B cell (primary cell): ENCODE data around the gene TUBGCP2. TPM values are rescaled to one million over a fixed set of nuclear protein-coding genes. Genes with fewer than 3 reads are reported as not detected.

Experiments used
- ATAC-seq: fragments of 200-7000 bp; cut with Tn5 transposase; one replicate; pipeline ENCODE4 v1.10.0; 2021; ENCODE audit warnings: low read depth, mild to moderate bottlenecking, moderate number of reproducible peaks, moderate library complexity
- CTCF ChIA-PET: fragments of 350-600 bp; sonication (Branson Sonifier 250); formaldehyde crosslinking; loops from one replicate; lab custom pipeline; 2021; ENCODE audit warnings: antibody characterized with exemption, inconsistent platforms; lab: Charles Lee
- POLR2A ChIA-PET: fragments of 350-600 bp; sonication (Branson Sonifier 250); formaldehyde crosslinking; loops from one replicate; lab custom pipeline; 2021; ENCODE audit warnings: antibody characterized with exemption; lab: Charles Lee
- DNase-seq: peaks from one replicate; pipeline ENCODE4 v3.0.0; 2013
- H2AFZ ChIP-seq: 2 replicates; pipeline ENCODE4 v1.6.1; 2012; ENCODE audit warnings: mild to moderate bottlenecking, low read depth, low read length; ENCODE audit not compliant: insufficient read depth, poor library complexity, severe bottlenecking
- H3K27ac ChIP-seq, 2 donors: 1 replicate in 1 of 2; 2 replicates in 1 of 2; pipeline ENCODE4 v1.5.1; 2012 to 2013; ENCODE audit warnings: low read length in 2 of 2, mild to moderate bottlenecking in 2 of 2, moderate library complexity in 1 of 2
- H3K27me3 ChIP-seq, 4 experiments: fragments of 200-600 bp in 1 of 4; sonication (generic) in 1 of 4; replicated peaks in 1 of 4; 1 replicate in 2 of 4; 2 replicates in 2 of 4; pipeline versions ENCODE4 v1.6.1 to v1.7.0; 2013 to 2016; ENCODE audit warnings: low read length in 3 of 4, mild to moderate bottlenecking in 2 of 4, mixed read lengths in 1 of 4, moderate library complexity in 1 of 4; ENCODE audit not compliant: insufficient read depth in 4 of 4, control insufficient read depth in 3 of 4; ENCODE audit errors: control extremely low read depth in 1 of 4
- H3K36me3 ChIP-seq, 2 experiments: replicated peaks in 1 of 2; 1 replicate in 1 of 2; 2 replicates in 1 of 2; pipeline versions ENCODE4 v1.6.1 to v1.7.1; 2013; ENCODE audit warnings: low read length in 1 of 2; ENCODE audit not compliant: insufficient read depth in 2 of 2, control insufficient read depth in 1 of 2; ENCODE audit errors: control extremely low read depth in 1 of 2, extremely low read depth in 1 of 2
- H3K4me1 ChIP-seq, 2 donors: fragments of 200-600 bp in 1 of 2; sonication (generic) in 1 of 2; 1 replicate in 1 of 2; 2 replicates in 1 of 2; pipeline versions ENCODE4 v1.5.1 to v1.6.1; 2013 to 2017; ENCODE audit warnings: low read length in 2 of 2; ENCODE audit not compliant: control insufficient read depth in 2 of 2, insufficient read depth in 2 of 2
- H3K4me2 ChIP-seq: replicated peaks from 2 replicates; pipeline ENCODE3; 2012; ENCODE audit warnings: mild to moderate bottlenecking, low read depth, low read length; ENCODE audit not compliant: poor library complexity, severe bottlenecking
- H3K4me3 ChIP-seq, 5 experiments: fragments of 200-600 bp in 1 of 5; sonication (generic) in 1 of 5; 1 replicate in 3 of 5; 2 replicates in 2 of 5; pipeline versions ENCODE4 v1.5.1 to v1.7.0; 2011 to 2016; ENCODE audit warnings: low read length in 4 of 5, mild to moderate bottlenecking in 4 of 5, low read depth in 2 of 5, control low read depth in 1 of 5, moderate library complexity in 1 of 5; ENCODE audit not compliant: insufficient read depth in 1 of 5; ENCODE audit errors: control extremely low read depth in 1 of 5, extremely low read depth in 1 of 5
- H3K79me2 ChIP-seq: fragments of 200-600 bp; sonication (generic); one replicate; pipeline ENCODE4 v1.6.0; 2016; ENCODE audit warnings: low read length; ENCODE audit not compliant: control insufficient read depth, insufficient read depth
- H3K9ac ChIP-seq: fragments of 200-600 bp; sonication (generic); 2 replicates; pipeline ENCODE4 v1.6.1; 2017; ENCODE audit warnings: mild to moderate bottlenecking, low read length, moderate library complexity
- H3K9me3 ChIP-seq, 3 donors: one replicate each; pipeline versions ENCODE4 v1.6.1 to v1.7.1; 2013; ENCODE audit warnings: low read length in 2 of 3; ENCODE audit not compliant: control insufficient read depth in 2 of 3, insufficient read depth in 1 of 3; ENCODE audit errors: control extremely low read depth in 1 of 3
- H4K20me1 ChIP-seq: 2 replicates; pipeline ENCODE4 v1.6.0; 2012; ENCODE audit warnings: mild to moderate bottlenecking, low read length; ENCODE audit not compliant: insufficient read depth, control insufficient read depth, poor library complexity, severe bottlenecking
- H3K27ac Mint-ChIP-seq: one replicate; pipeline ENCODE4 v1.8.0; 2021; ENCODE audit warnings: mixed read lengths
- H3K27me3 Mint-ChIP-seq: one replicate; pipeline ENCODE4 v1.8.0; 2021; ENCODE audit warnings: mixed read lengths
- H3K4me1 Mint-ChIP-seq: one replicate; pipeline ENCODE4 v1.8.0; 2021; ENCODE audit warnings: mixed read lengths
- H3K4me3 Mint-ChIP-seq: one replicate; pipeline ENCODE4 v1.8.0; 2021; ENCODE audit warnings: mixed read lengths
- H3K9me3 Mint-ChIP-seq: one replicate; pipeline ENCODE4 v1.8.0; 2022; ENCODE audit warnings: mixed read lengths; ENCODE audit not compliant: insufficient read depth
- EZH2 ChIP-seq: IDR thresholded peaks from 2 replicates; pipeline ENCODE4 v1.6.1; 2012; ENCODE audit warnings: borderline replicate concordance, low read depth, mild to moderate bottlenecking, moderate library complexity, low read length; ENCODE audit not compliant: insufficient read depth, poor library complexity, severe bottlenecking
- WGBS: methylation state at CpG from one replicate; pipeline ENCODE4 v1.1.5; 2013; ENCODE audit warnings: missing lambda C conversion rate; ENCODE audit not compliant: insufficient coverage; 5-methylcytosine and 5-hydroxymethylcytosine counted together
- intact Hi-C: fragments of 100-400 bp; cut with micrococcal nuclease; formaldehyde crosslinking; loops from one replicate; pipeline ENCODE4 v1.10.0; 2022
- polyA plus RNA-seq: library from polyadenylated mRNA; depleted of rRNA; stranded (reverse); fragments of >200 nt; gene quantifications from 2 replicates; pipeline ENCODE4 v1.2.3, GENCODE V29; 2012
- total RNA-seq, 2 donors: library from RNA; stranded (reverse); fragments of 120-200 nt in 1 of 2; gene quantifications; 1 replicate in 1 of 2; 2 replicates in 1 of 2; pipeline versions ENCODE4 v1.2.3 to v1.2.4, GENCODE V29; 2013 to 2022
- TF ChIP-seq, protein P1 (sequence below): fragments of 200-600 bp; IDR thresholded peaks from one replicate; pipeline ENCODE4 v1.8.0; 2022; ENCODE audit warnings: antibody characterized with exemption, mild to moderate bottlenecking

TUBGCP2 gene
- total and polyA plus RNA-seq, 2 donors (not counting 1 experiment from before 2014, with no cell fraction given), result 50.3 to 90.3 TPM

DNA sequence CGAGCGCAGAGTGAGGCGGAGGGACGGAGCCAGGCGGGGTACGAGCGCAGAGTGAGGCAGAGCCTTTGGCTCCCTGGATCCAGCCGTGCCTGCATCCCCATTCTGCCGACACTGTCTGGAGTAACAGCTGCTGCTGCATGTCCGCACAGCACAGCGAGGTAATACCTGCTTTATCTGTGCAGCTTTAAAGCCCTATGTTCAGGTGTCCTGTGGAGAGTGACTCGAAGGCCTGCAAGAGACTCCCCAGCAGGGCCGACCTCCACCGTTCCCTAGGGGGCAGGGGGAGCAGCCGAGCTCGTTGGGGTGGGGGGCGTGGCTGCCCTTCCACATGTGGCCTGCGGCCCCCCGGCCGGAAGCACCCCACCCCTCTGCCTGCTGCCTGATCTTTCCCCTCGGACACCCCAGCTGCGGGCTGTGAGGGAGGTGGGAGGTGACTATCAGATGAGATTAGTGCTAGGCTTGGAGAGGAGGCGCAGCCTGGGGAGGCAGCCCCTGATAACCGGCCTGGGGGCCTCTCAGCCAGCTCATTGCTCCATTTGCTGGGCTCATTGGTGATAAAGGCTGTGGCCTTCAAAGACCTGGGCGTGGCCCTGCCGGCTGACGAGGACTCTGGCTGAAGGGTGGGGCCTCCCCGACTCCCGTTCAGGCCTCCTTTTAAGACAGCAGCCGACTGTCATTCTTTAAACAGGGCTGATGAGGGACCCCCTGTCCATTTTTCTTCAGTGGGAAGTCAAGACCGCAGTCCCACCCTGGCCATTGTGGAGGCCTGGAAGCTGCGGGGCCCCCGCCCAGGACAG is 63.0 kb downstream of the TUBGCP2 start:
- TF ChIP-seq, protein P1, sequence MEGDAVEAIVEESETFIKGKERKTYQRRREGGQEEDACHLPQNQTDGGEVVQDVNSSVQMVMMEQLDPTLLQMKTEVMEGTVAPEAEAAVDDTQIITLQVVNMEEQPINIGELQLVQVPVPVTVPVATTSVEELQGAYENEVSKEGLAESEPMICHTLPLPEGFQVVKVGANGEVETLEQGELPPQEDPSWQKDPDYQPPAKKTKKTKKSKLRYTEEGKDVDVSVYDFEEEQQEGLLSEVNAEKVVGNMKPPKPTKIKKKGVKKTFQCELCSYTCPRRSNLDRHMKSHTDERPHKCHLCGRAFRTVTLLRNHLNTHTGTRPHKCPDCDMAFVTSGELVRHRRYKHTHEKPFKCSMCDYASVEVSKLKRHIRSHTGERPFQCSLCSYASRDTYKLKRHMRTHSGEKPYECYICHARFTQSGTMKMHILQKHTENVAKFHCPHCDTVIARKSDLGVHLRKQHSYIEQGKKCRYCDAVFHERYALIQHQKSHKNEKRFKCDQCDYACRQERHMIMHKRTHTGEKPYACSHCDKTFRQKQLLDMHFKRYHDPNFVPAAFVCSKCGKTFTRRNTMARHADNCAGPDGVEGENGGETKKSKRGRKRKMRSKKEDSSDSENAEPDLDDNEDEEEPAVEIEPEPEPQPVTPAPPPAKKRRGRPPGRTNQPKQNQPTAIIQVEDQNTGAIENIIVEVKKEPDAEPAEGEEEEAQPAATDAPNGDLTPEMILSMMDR, result no peak
- no peak for TF ChIP-seq EZH2

DNA sequence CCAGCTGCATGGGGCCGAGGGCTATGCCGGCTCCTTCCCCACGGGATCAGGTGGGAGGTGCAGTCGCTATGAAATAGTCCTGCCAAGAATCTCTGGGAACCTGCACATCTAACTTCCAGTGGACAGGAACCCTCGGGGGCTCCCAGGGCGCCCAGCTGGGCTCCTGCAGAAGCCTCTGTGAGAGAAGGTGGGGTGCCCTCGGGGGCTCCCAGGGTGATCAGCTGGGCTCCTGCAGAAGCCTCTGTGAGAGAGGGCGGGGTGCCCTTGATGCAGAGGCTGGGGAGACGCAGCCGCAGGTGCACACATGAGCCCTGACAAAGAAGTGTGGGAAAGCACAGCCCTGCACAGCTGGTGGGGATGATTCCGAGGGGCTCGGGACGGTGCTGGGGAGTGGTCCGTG is 65.1 kb downstream of the TUBGCP2 start:
- TF ChIP-seq EZH2, result no peak
- TF ChIP-seq, protein P1, result no peak
- intact Hi-C loops, result no loop called here
- no peak overlapping the region for H3K4me3 ChIP-seq
- Mint-ChIP-seq H3K27ac (no peak overlapping the region), H3K4me3 (no peak overlapping the region), H3K9me3 (no peaks in the 10 kb centered on the region), H3K4me1 (peaks cover 31% of the 10 kb centered on the region), H3K27me3 (peaks cover 16% of the 10 kb centered on the region)
- peaks cover 0 to 9% (median 2%) of the 10 kb centered on the region in 4 experiments for H3K27me3 ChIP-seq
- no peaks in the 10 kb centered on the region for H4K20me1 ChIP-seq
- DNase-seq, result no peak
- no peak overlapping the region for H2AFZ ChIP-seq
- POLR2A ChIA-PET, result no interaction called here
- no peaks in the 10 kb centered on the region for H3K36me3 ChIP-seq
- H3K9me3 ChIP-seq, result peaks cover 0 to 2% (median 0%) of the 10 kb centered on the region in 3 donors
- 89% methylated on average over 14 of the region's 14 CpGs for WGBS
- ATAC-seq, result no peak
- H3K4me2 ChIP-seq, result no peak overlapping the region
- H3K4me1 ChIP-seq, result peaks cover 25 to 32% of the 10 kb centered on the region in 2 donors
- no peaks in the 10 kb centered on the region for H3K79me2 ChIP-seq
- no peak overlapping the region for H3K27ac ChIP-seq
- H3K9ac ChIP-seq, result no peak overlapping the region
- CTCF ChIA-PET, result no interaction called here

More for the DNA sequence above, 63.0 kb downstream of the TUBGCP2 start:
- intact Hi-C loops, result no loop called here
- no peak for DNase-seq
- Histone ChIP-seq H3K4me1 (peaks cover 14 to 25% of the 10 kb centered on the region in 2 donors), H3K27me3 (no peaks in the 10 kb centered on the region), H3K36me3 (no peaks in the 10 kb centered on the region), H3K79me2 (no peaks in the 10 kb centered on the region), H3K4me2 (no peak overlapping the region), H4K20me1 (no peaks in the 10 kb centered on the region), H2AFZ (no peak overlapping the region), H3K9me3 (peaks cover 0 to 2% (median 0%) of the 10 kb centered on the region in 3 donors), H3K27ac (no peak overlapping the region), H3K4me3 (no peak overlapping the region), H3K9ac (no peak overlapping the region)
- H3K9me3 Mint-ChIP-seq, result no peaks in the 10 kb centered on the region
- peaks cover 23% of the 10 kb centered on the region for H3K4me1 Mint-ChIP-seq
- no peak overlapping the region for H3K27ac Mint-ChIP-seq
- CTCF ChIA-PET, result interaction anchor here (1.0 to 1.6 kb wide), 5 partner anchors 11 to 62 kb away, joined by 3 to 4 read pairs (median 4); no protein-coding TSS in a partner anchor
- POLR2A ChIA-PET, result no interaction called here
- H3K27me3 Mint-ChIP-seq, result peaks cover 26% of the 10 kb centered on the region
- WGBS, result 85% methylated on average over 28 of the region's 33 CpGs
- H3K4me3 Mint-ChIP-seq, result no peak overlapping the region
- no peak for ATAC-seq
